Measurements from ENCODE around the gene OR52K2. TPM values are rescaled to one million over a fixed set of nuclear protein-coding genes. Genes with fewer than 3 reads are reported as not detected.

The OR52K2 gene
- total RNA-seq, 1 experiment from 2014 or later: not detected

DNA sequence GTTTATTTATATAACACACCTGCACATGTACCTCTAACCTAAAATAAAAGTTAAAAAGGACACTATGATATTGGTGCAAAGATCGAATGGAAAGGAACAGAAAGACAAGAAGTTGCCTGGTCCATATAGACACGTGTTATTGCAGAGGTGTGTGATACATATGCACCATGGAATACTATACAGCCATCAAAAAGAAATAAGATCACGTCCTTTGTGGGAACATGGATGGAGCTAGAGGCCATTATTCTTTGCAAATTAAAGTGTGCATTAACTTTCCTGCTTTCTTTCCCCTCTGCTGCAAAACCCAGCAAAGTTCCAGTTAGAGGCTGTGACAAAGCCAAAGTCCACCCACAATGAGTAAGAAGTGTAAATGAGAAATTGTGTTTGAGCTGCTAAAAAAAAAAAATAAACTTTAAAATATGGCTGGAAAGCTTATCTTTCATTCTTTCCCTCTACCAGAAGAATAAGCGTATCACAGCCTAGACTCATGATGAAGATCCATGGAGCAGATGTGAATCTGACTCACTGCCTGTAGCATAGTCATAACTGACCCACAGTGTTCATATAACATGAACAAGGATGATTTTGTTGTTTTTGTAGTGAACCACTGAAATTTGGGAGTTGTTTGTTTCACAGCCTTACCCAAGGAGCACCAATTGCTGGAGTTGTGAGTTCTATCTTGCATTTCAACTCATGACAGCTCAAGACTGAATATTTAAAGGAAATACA is 42.9 kb downstream of the OR52K2 start:
- Histone ChIP-seq H3K36me3 (no peaks in the 10 kb centered on the region), H3K9me3 (replicated peaks) (no peaks in the 10 kb centered on the region), H3K27me3 (replicated peaks) (peaks cover 30% of the 10 kb centered on the region), H3K4me3 (no peak overlapping the region), H3K27ac (no peak overlapping the region), H3K4me1 (replicated peaks) (no peaks in the 10 kb centered on the region; the same call in 1 of the 2 replicates)
- DNase-seq (ENCODE audit: low read depth in 1 of 2, low spot score in 2 of 2): no peak

DNA sequence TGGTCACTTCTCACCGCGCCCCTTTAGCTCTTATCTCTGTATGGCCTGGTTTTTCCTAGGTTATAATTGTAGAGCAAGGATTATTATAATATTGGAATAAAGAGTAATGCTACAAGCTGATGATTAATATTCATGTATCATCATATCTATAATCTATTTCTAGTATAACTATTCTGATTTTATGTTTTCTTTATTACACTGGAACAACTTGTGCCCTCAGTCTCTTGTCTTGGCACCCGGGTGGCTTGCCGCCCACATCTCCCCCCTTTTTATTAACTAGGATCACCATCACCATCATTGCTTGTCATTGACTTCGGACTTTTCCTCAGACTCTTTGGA is 44.4 kb downstream of the OR52K2 start:
- Histone ChIP-seq H3K9me3 (replicated peaks) (no peaks in the 10 kb centered on the region), H3K4me1 (replicated peaks) (no peaks in the 10 kb centered on the region; the same call in 1 of the 2 replicates), H3K36me3 (no peaks in the 10 kb centered on the region), H3K4me3 (no peak overlapping the region), H3K27ac (no peak overlapping the region), H3K27me3 (replicated peaks) (peaks cover 35% of the 10 kb centered on the region)
- no peak for DNase-seq (ENCODE audit: low read depth in 1 of 2, low spot score in 2 of 2)

DNA sequence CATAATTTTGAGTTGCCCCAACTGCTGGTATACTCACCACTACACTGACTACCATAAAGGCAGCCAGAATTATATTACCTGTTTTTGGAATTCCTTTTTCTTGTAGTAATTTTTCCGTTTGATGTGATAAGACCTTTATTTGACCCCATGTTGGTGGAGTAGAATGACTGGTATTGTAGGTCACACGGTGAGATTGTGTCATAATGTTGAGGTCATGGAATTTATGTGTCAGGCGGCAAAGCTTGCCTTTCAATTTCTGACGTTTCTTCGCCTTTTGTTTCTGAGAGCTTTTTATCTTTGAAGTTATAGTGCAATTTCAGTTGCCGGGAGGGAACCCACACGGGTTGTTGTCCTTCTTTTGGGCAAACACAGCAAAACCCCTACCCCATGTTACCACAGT is 46.4 kb downstream of the OR52K2 start:
- Histone ChIP-seq H3K27ac (no peak overlapping the region), H3K36me3 (no peaks in the 10 kb centered on the region), H3K4me3 (no peak overlapping the region), H3K27me3 (replicated peaks) (peaks cover 40% of the 10 kb centered on the region), H3K4me1 (replicated peaks) (no peaks in the 10 kb centered on the region; the same call in 1 of the 2 replicates), H3K9me3 (replicated peaks) (no peaks in the 10 kb centered on the region)
- DNase-seq (ENCODE audit: low read depth in 1 of 2, low spot score in 2 of 2): no peak

DNA sequence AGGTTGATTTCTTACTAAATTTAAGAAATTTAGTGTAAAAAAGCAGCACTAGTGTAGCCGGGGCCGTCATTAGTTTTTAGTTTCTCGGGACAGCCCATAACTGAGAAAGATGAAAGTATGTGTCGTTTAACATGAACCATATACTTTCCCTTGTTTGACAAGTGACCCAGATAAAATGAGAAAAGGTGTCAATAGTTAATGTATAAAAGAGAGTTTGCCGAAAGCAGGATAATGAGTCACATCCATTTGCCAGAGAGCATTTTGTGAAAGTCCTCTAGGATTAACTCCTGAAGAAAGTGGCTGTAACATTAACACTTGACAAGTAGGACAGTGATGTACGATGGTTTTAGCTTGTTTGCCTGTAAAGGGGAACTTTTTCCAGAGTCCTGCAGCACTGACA is 46.9 kb downstream of the OR52K2 start:
- H3K9me3 ChIP-seq (replicated peaks): no peaks in the 10 kb centered on the region
- peaks cover 43% of the 10 kb centered on the region for H3K27me3 ChIP-seq (replicated peaks)
- no peak overlapping the region for H3K4me3 ChIP-seq
- no peak overlapping the region for H3K27ac ChIP-seq
- no peaks in the 10 kb centered on the region; the same call in 1 of the 2 replicates for H3K4me1 ChIP-seq (replicated peaks)
- no peaks in the 10 kb centered on the region for H3K36me3 ChIP-seq
- no peak for DNase-seq (ENCODE audit: low read depth in 1 of 2, low spot score in 2 of 2)

DNA sequence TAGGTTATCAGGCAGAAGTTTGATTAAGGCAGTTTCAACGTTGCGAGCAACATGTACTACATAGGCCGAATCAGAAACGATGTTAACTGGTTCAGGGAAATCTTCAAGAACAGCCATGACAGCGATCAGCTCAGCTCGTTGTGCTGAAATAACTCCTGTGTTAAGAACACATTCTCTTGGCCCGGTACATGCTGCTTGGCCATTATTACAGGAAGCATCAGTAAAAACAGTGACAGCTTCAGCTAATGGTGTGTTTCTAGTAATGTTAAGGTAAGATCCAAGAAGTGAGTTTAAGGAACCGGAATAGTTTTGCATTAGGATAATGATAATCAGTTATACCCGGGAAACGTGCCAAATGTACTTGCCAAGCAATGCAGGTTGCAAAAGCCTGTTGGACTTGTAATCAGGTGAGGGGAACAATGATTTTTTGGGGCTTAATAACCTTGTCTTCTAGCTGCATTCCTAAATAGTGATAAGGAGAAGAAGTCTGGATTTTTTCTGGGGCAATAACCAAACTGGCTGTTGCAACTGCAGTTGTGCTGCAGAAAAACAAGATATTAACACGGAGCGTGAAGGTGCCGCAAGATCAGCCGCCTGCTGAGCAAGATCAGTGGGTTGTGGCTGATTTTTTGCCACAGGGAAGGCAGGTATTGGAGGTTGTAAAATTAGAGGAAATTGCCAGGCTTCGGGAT is 47.6 kb downstream of the OR52K2 start:
- Histone ChIP-seq H3K27ac (no peak overlapping the region), H3K4me3 (no peak overlapping the region), H3K36me3 (no peaks in the 10 kb centered on the region), H3K9me3 (replicated peaks) (no peaks in the 10 kb centered on the region), H3K27me3 (replicated peaks) (peaks cover 43% of the 10 kb centered on the region), H3K4me1 (replicated peaks) (no peaks in the 10 kb centered on the region; the same call in 1 of the 2 replicates)
- no peak for DNase-seq (ENCODE audit: low read depth in 1 of 2, low spot score in 2 of 2)

Other genes starting within 250 kb of the OR52K2 start
- not detected in 2 replicates for gene OR52B4, start 80.9 kb upstream of the OR52K2 start, total RNA-seq (2014; rRNA removed; shearing (Covaris generic))
- 22.5 and 24.4 TPM in 2 replicates for gene TRIM21, start 55.6 kb upstream of the OR52K2 start, total RNA-seq (2014; rRNA removed; shearing (Covaris generic))
- gene OR52K1, start 33.4 kb downstream of the OR52K2 start, total RNA-seq (2014; rRNA removed; shearing (Covaris generic)): not detected in 2 replicates
- not detected in 2 replicates for gene OR52M1, start 95.9 kb downstream of the OR52K2 start, total RNA-seq (2014; rRNA removed; shearing (Covaris generic))
- gene OR52I2, start 132.4 kb downstream of the OR52K2 start, total RNA-seq (2014; rRNA removed; shearing (Covaris generic)): not detected in 2 replicates
- not detected in 2 replicates for gene OR52I1, start 144.7 kb downstream of the OR52K2 start, total RNA-seq (2014; rRNA removed; shearing (Covaris generic))
- gene TRIM68, start 158.9 kb downstream of the OR52K2 start, total RNA-seq (2014; rRNA removed; shearing (Covaris generic)): 20.7 and 42.9 TPM in 2 replicates
- gene OR51D1, start 188.2 kb downstream of the OR52K2 start, total RNA-seq (2014; rRNA removed; shearing (Covaris generic)): not detected in 2 replicates
- gene OR51E1, start 194.7 kb downstream of the OR52K2 start, total RNA-seq (2014; rRNA removed; shearing (Covaris generic)): 0.11 and 0.13 TPM in 2 replicates
- gene OR51E2, start 248.6 kb downstream of the OR52K2 start, total RNA-seq (2014; rRNA removed; shearing (Covaris generic)): 0.09 and 0.21 TPM in 2 replicates

Data from SJSA1 (cell line).